Eye (tissue), 1 donor: Measurements from ENCODE around the gene TPSAB1.

Experiments used
- DNase-seq: peaks from one replicate; pipeline ENCODE4 v3.0.0-alpha.2; 2015

TPSAB1 gene

DNA sequence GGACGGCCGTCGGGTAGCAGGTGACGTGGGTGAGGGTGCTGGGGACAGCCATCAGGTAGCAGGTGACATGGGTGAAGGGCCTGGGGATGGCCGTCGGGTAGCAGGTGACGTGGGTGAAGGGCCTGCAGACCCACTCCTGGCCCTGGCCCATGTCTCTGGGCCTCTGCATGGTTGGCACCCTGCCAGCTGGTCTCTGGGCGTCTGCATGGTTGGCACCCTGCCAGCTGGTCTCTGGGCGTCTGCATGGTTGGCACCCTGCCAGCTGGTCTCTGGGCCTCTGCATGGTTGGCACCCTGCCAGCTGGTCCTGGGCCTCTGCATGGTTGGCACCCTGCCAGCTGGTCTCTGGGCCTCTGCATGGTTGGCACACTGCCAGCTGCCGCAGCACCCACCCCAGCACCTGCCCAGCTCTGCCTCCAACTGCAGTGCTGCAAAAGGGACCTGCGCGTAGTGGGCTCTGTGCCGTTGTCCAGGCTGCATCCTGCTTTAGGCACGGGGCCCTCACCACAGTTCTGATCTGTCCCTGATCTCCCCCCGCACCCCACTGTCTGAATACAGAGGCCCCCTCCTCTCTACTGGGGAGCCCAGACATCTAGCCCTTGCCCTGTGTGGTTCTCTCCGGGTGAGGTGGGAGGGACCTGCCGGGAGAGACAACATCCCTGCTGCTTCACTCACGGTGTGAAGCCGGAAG, 31.4 kb downstream of the TPSAB1 start:
- DNase-seq: peak; percentile 74

DNA sequence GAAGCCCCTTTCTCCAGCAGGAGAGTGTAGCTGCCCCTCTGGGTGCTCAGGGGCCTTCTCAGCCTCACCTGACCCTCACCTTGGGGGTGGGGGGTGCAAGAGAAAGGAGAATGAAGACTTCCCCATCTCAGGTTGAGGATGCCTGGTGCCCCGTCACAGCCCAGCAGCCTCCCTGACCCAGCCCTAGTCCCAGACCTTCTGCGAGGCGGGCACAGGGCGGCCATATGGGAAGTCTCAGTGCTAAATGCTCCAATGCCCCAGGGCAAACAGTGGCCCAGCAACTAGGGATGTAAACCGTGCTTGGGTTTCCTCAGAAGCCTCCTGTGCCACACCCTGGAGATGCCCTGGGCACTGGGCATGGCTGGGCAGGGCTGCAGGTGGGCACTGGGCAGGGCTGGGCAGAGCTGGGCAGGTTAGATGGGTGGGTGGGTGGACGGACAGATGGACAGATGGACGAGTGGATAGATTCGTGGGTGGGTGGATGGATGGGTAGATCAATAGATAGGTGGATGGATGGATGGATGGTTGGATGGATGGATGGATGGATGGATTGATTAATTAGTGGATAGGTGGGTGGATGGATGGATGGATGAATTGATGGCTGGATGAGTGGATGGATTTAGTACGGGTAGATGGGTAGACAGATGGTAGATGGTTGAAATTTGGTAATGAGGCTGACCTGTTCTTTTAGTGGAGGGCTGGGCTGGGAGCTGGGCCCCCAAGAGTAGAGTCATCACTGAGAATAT, 32.1 kb downstream of the TPSAB1 start:
- no peak for DNase-seq

DNA sequence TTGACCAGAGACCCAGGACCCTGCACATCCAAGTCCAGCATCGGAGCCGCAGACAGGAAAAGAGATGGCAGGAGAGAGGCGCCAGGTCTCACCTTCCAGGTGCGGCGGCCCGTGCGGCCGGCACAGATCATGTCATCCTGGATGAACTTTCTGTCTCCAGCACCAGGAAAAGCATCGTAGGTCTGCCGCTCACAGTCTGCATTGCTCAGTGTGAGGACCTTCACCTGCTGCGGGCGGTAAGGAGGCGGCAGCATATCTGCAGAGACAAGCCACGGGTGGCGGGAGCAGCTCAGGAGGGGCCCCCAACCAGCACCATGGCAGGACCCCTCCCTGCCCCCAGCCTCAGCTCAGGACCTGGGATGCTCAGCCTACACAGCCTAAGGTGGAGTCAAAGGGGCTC, 33.3 kb downstream of the TPSAB1 start:
- no peak for DNase-seq

DNA sequence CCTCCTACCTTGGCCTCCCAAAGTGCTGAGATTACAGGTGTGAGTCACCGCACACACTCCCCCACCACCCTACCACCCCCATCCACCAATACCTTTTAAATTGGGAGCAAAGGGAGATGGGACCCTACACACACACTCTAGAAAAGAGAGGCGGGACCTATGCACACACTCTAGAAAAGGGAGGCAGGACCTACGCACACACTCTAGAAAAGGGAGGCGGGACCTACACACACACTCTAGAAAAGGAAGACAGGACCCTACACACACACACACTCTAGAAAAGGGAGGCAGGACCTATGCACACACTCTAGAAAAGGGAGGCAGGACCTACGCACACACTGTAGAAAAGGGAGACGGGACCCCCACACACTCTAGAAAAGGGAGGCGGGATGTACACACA, 34.3 kb downstream of the TPSAB1 start:
- DNase-seq: peak; percentile 52

DNA sequence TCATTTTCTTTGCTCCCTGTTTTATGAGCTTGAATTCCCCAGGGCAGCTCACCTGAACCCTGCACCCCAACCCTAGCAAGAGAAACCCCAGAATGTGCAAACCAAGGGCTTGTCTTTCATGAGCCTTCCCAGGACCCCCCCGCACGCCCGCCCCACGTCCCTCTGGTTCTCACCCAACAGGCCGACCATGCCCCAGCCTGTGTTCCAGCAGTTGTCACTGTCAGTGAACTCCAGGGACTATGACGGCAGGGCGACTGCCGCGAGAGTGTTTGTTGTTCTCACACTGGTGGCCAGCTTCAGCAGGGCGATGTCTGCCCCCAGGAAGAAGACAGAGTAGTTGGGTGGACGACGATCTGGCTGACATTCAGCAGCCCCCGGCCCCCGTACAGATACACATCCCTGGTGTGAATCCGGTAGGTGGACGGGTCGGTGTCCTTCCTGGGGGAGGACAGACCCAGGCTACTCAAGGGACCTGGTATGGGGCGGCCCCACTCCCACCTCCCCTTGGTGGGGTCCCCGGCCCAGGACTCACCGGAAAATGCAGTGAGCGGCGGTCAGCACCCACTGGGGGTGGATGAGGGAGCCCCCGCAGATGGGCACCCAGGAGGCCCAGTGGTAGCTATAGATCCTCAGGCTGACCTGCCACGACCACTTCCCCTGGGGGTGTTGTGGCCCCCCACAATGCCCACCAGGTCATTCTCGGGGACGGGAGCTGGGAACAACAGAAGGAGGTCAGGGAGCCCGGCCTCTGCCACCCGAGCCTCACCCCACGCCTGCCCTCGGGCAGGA, 35.5 kb downstream of the TPSAB1 start:
- DNase-seq: no peak

DNA sequence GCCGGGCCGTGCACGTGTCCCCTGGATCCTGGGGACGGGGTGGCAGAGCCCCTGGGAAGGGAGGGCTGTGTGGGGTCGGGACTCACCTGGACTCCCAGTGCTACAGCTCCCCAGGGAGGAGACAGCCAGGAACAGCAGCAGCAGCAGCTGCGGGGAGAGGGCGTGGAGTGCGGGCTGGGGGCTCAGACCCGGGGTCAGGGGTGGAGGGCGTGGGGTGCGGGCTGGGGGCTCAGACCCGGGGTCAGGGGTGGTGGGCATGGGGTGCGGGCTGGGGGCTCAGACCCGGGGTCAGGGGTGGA, 36.0 kb downstream of the TPSAB1 start:
- no peak for DNase-seq

DNA sequence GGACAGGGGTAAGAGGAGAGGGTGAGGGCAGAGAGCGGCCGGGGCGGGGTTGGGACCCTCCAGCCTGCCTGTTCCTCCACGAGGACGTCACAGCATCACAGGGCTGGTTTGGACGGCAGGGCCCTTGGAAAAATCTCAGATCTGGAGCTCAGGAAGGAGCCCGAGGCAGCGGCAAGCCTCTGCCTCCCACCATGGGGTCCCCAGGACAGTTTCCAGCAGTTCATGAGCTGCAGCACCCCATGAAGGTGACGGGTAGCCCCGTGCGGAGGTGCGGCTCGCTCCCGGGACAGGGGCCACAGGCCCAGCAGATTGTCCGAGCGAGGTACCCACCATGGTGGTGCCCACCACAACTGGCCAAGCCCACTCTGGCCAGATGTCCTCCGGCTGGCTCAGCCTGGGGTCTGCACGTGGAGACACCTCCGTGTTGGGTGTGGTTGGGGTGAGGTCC, 36.7 kb downstream of the TPSAB1 start:
- DNase-seq: no peak

DNA sequence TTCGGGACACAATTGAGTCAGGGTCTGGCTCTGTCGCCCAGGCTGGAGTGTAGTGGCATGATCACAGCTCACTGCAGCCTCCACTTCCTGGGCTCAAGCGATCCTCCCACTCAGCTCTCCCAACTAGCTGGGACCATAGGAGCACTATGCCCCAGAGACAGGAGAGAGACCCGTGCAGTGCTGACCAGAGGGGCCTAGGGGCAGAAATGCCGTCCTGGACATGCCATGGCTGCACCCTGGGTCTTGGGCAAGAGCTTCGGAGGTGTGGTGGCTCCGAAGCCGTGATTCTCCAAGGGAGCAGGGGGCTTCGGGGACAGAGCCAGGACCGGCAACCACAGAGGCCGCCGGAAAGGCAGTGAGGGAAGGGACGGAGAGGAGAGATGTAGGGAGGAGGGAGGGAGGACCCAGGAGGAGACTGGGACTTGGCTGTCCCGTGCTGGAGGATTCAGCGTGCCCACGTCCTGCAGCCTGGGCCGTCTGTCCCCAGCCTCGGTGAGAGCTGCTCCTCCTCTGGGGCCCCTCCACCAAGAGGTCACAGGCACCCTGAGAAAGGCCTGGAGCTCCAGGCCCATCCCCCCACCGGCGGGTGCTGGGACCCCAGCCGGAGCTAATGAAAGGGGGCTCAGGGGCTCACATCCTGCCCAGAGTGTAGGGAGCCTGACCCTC, 37.2 kb downstream of the TPSAB1 start:
- no peak for DNase-seq

DNA sequence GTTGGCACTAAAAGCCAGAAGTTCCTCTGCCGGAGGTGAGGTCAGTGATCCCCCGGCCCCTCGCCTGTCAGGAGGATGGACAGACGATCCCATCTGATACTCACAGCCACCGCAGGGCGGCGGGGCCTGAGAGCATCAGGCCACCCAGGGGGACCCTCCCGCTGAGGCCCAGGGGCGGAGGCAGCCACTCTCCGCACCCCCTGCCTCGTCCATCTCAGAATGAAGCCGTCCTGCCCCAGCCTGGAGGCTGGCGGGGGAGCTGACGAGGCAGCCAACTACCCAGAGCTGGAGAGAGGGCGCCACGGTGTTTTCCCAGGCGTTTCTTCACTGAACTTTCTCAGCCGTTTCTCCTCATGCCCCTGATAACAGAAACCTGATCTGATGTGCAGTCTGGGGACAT, 38.0 kb downstream of the TPSAB1 start:
- peak; percentile 34 for DNase-seq

DNA sequence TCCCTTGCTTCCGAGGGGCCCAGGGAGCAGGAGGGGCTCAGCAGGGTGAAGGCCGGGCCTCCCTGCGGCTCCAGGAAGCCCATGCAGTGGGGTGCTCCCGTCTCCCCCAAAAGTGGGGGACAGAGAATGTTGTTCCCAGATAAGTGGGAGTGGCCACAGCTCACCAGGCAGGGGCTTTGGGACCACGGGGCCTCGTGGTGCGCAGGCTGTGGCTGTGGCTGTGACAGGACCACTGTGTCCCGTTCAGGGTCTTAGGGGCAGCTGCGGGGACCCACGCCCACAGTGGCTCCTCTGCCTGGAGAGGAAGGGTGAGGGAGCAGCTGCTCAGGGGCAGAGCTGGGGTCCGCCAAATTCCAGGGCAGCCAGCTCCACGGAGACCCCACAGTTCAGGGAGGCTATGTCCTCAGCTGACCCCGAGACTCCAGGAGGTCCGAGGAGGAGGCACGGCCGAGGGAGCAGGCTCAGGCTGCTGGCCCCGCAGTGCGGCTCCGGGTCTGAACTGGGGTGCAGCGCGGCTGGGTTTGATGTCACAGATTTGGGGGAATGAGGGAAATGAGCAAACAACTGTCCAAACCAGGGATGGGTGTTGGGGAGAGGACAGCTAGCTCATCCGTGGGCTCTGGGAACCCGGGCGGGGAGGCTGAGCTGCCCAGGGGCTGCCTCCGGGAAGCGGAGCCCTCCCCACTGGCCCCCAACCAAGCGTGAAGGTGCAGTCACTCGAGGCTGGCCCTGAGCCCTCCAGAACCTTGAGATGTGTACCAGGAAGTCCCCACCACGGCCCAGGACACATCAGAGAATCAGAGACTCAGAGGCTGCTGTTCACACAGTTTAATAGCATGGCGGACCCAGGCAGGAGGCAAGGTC, 38.8 kb downstream of the TPSAB1 start:
- DNase-seq: no peak

DNA sequence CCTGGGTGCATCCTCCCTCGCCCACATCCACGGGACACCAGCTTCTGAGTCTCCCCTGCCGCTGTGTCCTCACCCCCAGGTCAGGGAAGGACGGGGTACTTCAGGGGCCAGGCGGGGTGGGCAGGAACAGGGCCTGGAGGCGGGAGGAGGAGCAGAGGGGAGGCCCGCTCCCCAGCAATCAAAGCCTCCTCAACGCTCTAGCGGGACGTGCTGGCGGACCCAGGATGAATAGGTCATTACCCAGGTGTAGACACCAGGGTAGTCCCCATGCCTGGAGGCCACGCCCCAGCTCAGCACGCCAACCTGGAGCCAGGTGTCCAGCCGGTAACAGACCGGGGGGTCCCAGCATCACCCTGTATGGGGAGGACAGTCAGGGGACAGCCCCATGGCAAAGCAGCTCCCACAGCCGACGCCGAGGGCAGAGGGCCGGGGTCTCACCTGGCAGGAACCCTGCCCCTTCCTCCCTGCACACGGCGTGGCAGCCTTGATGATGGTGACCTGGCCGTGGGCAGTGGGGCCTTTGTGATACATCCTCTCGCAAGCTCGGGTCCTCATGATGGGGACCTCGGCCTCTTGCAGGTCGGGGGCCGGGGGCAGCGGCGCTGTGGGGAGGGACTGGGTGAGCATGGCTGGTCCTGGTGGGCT, 39.6 kb downstream of the TPSAB1 start:
- no peak for DNase-seq

DNA sequence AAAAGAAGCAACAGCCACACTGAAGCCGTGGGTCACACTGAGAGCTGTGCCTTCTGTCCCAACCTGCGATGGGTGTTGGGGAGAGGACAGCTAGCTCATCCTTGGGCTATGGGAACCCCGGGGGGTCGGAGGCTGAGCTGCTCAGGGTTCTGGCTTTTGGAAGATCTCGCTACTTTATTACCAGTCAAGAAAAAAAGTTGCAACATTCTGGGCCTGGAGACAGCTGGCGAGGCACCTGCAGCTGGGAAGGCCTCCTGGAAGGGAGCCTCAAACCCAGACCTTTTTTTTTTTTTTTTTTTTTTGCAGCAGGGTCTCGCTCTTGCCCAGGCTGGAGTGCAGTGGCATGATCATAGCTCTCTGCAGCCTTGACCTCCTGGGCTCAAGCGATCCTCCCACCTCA, 40.3 kb downstream of the TPSAB1 start:
- no peak for DNase-seq

DNA sequence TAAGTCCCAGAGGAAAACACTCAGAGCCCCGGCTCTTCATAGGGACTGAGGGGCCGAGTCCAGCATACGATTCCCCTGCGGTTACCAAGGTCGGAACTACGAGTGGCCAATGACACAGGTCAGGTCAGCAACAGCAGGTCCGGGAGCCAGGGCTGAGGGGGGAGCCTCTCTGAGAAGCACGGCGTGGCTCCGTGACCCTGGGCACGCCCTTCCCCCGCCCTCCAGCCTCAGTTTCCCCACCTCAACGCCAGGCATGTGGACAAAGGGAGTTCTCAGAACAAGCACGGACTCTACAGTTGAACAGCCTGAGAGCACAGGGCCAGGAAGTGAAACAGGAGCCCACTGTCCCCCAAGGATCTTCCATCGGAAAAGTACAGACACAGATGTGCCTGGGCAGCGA, 41.0 kb downstream of the TPSAB1 start:
- DNase-seq: no peak

DNA sequence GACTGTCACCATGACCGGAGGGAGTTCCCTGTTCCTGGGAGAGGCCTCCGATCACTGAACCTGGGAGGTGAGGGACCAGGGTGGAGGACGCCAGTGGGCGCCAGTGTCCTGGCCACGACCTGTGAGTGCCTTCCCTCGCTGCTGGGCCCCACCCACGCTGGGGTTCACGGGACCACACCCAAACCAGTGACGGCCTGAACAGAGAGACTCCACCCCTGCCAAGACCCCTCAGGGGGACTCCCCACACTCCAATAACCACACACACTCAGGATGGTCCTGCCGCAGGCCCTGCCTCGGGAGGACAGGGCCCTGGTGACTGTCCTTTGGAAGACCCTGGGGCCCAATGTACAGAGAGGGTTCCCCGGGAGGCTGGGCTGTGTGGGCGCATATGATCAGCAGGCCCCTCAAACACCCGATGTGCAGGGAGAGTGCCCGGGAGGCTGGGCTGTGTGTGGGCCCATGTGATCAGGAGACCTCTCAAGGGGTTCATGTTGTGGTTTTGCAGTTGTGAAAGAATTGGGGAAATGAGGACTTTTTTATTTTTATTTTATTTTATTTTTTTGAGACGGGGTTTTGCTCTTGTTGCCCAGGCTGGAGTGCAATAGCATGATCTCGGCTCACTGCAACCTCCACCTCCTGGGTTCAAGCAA, 41.9 kb downstream of the TPSAB1 start:
- DNase-seq: no peak

DNA sequence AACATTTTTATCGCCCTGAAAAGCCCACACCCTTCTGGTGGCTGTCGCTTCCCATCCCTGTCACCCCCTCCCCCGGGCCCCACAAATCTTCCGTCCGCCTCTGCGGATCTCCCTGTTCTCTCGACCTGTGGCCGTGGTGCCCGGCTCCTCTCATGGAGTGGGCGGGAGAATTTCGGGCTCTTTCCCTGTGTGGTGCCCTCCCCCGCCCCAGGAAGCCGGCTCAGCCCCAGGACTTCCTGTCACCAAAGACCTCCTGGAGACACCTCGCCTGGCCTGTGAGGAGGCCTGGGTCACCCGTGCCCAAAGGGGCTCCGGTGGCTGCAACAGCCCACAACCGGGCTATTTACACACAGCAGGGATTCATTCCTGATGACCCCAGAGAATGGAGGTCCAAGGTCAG, 42.8 kb downstream of the TPSAB1 start:
- no peak for DNase-seq

DNA sequence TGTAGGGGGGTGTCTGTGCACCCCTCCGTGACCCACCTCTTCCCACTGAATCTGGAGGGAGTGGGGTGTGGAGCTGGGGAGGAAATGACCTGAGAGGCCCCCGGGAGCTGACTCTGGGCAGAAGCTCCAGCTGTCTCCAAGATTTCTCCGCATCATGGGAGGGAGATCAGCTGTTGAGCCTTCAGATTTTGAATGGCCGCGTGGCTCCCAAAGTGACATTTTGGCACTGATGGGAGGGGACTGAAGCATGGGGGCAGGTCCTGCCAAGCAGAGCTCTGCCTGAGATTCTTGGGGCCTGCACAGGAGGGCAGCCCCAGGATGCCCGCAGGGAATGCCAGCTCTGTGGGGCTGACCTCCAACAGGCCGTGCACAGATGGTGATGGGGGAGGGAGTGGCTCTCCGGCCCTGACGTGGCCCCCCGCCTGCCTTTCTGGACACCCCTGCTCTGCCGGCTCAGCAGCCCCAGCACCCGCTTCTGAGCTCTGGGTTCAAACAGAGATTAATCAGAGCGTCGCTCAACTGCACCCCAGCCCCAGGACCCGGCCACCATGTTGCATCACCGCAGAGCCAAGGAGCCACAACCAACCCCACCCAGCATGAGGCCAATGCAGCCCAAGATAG, 43.6 kb downstream of the TPSAB1 start:
- DNase-seq: no peak

DNA sequence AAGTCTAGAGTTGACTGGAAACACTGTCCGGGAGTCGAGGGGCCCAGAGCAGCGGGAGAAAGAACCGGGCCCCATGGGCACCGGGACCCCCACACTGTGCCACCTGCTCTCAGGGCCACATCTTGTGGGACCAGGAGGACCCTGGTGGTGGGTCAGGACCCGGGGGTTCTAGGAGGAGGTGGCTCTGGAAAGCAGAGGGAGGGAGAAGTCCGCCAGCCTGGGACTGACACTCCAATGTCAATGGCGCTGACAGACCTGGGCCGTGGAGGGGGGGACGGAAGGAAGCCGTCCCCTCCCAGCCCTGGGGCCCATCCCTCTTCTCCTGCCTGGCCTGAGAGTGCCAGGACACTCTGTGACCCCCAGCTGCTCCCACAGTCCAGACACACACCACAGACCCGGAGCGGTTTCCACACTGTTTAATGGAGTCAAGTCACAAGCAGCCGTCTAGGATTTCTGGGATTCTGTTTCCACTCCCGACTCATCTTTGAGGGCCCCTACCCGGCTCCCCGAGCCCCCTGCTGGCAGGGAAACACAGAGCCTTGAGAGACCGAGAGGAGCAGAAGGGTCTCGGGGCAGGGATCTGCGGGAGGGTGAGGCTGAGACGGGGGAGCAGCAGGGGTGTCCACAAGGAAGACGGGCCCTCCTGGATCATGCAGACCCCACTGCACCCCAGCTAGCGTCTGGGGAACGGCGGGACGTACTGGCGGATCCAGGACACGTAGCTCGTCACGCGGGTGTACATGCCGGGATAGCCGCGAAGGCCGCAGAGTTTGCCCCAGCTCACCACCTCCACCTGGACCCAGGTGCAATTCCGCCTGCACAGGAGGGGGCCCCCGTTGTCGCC, 45.4 kb downstream of the TPSAB1 start:
- no peak for DNase-seq

DNA sequence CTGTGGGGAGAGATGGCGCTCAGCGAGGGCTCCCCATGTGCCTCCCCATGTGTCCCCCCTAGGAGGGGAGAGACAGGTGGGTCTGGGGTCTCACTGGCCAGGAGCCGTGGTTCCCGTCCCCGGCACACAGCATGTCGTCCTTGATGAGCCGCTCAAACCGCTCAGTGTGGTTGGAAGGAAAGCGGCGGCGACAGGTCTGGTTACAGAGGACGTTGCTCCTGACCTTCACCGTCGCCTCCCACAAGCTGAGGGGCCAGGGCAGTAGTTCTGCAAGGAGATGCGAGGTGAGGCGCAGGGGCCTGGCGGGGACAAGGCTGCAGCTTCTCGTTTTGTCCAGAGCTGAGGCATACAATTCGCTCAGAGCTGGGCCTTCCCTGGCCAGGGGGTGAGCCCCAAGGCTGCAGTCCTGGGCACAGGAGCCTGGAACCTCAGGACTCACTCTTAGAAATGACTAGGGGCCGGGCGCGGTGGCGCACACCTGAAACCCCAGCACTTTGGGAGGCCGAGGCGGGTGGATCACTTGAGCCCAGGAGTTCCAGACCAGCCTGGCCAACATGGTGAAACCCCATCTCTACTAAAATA, 46.1 kb downstream of the TPSAB1 start:
- no peak for DNase-seq

DNA sequence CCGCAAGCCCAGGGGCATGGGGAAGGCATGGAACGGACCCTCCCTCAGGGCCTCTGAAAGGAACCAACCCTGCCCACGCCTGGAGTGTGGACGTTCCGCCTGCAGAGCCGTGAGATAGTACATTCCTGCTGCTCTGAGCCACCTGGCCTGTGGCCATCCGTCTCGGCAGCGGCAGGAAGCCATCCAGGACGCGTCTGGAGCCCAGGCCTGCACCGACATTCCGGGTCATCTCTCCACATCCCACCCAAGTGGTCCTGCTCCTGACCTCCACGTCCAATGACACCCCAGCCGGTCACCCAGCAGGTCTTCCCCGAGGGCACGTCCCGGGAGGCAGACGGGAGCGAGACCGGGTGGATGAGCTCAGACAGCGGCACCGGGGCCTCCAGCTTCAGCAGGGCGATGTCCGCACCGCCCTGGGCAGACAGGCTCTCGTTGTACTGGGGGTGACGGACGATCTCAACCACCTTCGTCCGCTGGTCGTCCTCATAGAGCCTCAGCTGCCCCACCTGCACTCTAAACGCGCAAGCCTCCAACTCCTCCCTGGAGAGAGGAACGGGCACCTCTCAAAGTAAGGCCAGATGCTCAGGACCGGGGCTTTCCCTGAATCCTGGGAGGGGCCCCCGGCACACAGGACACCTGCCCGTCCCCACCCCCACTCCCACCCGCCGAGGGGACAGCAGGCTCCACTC, 47.6 kb downstream of the TPSAB1 start:
- DNase-seq: no peak
